ENCODE results near the gene NCK2. TPM values are rescaled to one million over a fixed set of nuclear protein-coding genes. Genes with fewer than 3 reads are reported as not detected.

Gene NCK2
- total and polyA plus RNA-seq, 2 of the 4 experiments (the other 2 are of a cell fraction) = 15.8 to 22.2 TPM

DNA sequence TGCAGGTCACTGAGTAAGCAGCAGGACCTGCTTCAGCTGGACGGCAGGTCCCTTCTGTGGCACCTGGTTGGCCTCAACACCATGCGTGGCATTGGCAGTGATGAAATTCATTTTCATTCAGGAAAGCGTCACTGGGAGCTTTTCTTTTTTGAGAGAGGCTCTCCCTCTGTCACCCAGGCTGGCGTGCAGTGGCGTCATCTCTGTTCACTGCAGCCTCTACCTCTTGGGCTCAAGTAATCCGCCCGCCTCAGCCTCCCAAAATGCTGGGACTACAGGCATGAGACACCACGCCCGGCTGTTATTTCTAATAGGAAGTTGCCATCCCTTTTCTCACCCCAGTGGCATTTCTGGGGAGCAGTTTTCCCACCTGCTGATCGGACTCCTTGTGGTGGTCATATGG, 39.3 kb downstream of the NCK2 start:
- Histone ChIP-seq H3K9ac (ENCODE audit: low read depth, low read length) (no peak overlapping the region), H3K27ac (ENCODE audit: insufficient read depth, low read length) (no peak overlapping the region), H2AK5ac (ENCODE audit: low read depth, low read length) (no peak overlapping the region), H3K36me3 (ENCODE audit: control insufficient read depth, insufficient read depth, low read length) (peaks cover 1% of the 10 kb centered on the region), H2AFZ (replicated peaks; ENCODE audit: low read length, poor library complexity) (no peak overlapping the region), H3K9me3 (ENCODE audit: control insufficient read depth, insufficient read depth, low read length) (no peaks in the 10 kb centered on the region), H3K14ac (replicated peaks; ENCODE audit: low read depth, low read length) (no peak overlapping the region), H3K27me3 (ENCODE audit: control insufficient read depth, insufficient read depth, low read length) (no peaks in the 10 kb centered on the region), H2BK15ac (ENCODE audit: low read depth, low read length) (no peak overlapping the region), H3K79me1 (ENCODE audit: low read depth in 1 of 2, low read length in 2 of 2) (peaks cover 65 to 74% of the 10 kb centered on the region in 2 experiments), H4K5ac (ENCODE audit: low read depth, low read length) (no peak overlapping the region), H2AK9ac (replicated peaks; ENCODE audit: low read depth, low read length, poor library complexity) (no peak overlapping the region), H2BK120ac (ENCODE audit: low read depth, low read length) (no peak overlapping the region), H3K23ac (ENCODE audit: low read depth, low read length) (no peak overlapping the region), H3K4me1 (ENCODE audit: control insufficient read depth, insufficient read depth, low read length) (peaks cover 14% of the 10 kb centered on the region), H4K8ac (ENCODE audit: low read depth in 2 of 2, low read length in 2 of 2) (no peak overlapping the region), H3K18ac (ENCODE audit: low read depth, low read length) (no peak overlapping the region), H3K9me1 (ENCODE audit: insufficient read depth, low read length) (peaks cover 10% of the 10 kb centered on the region; the same call in 1 of the 2 replicates), H4K20me1 (ENCODE audit: insufficient read depth, low read length) (peaks cover 54% of the 10 kb centered on the region), H3K4me2 (ENCODE audit: low read depth, low read length) (no peak overlapping the region), H2BK20ac (ENCODE audit: low read depth, low read length) (no peak overlapping the region), H2BK5ac (ENCODE audit: low read depth, low read length, poor library complexity, severe bottlenecking) (no peak overlapping the region), H3K4ac (ENCODE audit: low read depth, low read length) (no peak overlapping the region), H4K91ac (ENCODE audit: insufficient read depth, low read depth, low read length) (no peak overlapping the region), H3K4me3 (ENCODE audit: insufficient read depth, low read depth, low read length) (no peak overlapping the region), H3K56ac (ENCODE audit: extremely low read depth, insufficient read depth, low read length) (no peak overlapping the region)
- DNase-seq (no peak), ATAC-seq (ENCODE audit: low read depth) (no peak)
- CTCF ChIA-PET = interaction anchor here (0.6 to 0.7 kb wide), 2 partner anchors 15 to 745 kb away, joined by 4 read pairs; no protein-coding TSS in a partner anchor
- intact Hi-C loops (cut with micrococcal nuclease) (no loop called here), in situ Hi-C loops (cut with MboI; ENCODE audit: low sequenced_read_pairs) (loop anchor here (25.0 kb wide), 1 partner anchor 447 kb away; the partner anchor contains the start of genes C2orf49 and TGFBRAP1), dilution Hi-C loops (cut with HindIII; ENCODE audit: low sequenced_read_pairs, unreplicated experiment) (no loop called here)
- WGBS, 2 experiments (ENCODE audit: extremely low coverage in 2 of 2, insufficient read length in 1 of 2) = 100% methylated on average over 1 of the region's 10 CpGs; no CpG with 5 or more reads in 1 of the 2 experiments
- BruUV-seq (replicated peaks) = no TSS peak
- no peak for TF ChIP-seq MXI1 (IDR thresholded peaks at IDR 0.05; ENCODE audit: borderline replicate concordance, low read depth, low read length)
- TF ChIP-seq, protein P1, sequence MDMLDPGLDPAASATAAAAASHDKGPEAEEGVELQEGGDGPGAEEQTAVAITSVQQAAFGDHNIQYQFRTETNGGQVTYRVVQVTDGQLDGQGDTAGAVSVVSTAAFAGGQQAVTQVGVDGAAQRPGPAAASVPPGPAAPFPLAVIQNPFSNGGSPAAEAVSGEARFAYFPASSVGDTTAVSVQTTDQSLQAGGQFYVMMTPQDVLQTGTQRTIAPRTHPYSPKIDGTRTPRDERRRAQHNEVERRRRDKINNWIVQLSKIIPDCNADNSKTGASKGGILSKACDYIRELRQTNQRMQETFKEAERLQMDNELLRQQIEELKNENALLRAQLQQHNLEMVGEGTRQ (IDR thresholded peaks at IDR 0.05; ENCODE audit: low read depth, low read length) = no peak
- no peak for TF ChIP-seq RFX5 (IDR thresholded peaks at IDR 0.05; ENCODE audit: low read depth, low read length)
- TF ChIP-seq SMC3 (IDR thresholded peaks at IDR 0.05; ENCODE audit: low read depth, low read length) = no peak
- TF ChIP-seq CHD1 (IDR thresholded peaks at IDR 0.05; ENCODE audit: low read depth, low read length) = no peak
- TF ChIP-seq, protein P2, sequence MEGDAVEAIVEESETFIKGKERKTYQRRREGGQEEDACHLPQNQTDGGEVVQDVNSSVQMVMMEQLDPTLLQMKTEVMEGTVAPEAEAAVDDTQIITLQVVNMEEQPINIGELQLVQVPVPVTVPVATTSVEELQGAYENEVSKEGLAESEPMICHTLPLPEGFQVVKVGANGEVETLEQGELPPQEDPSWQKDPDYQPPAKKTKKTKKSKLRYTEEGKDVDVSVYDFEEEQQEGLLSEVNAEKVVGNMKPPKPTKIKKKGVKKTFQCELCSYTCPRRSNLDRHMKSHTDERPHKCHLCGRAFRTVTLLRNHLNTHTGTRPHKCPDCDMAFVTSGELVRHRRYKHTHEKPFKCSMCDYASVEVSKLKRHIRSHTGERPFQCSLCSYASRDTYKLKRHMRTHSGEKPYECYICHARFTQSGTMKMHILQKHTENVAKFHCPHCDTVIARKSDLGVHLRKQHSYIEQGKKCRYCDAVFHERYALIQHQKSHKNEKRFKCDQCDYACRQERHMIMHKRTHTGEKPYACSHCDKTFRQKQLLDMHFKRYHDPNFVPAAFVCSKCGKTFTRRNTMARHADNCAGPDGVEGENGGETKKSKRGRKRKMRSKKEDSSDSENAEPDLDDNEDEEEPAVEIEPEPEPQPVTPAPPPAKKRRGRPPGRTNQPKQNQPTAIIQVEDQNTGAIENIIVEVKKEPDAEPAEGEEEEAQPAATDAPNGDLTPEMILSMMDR (conservative IDR thresholded peaks at IDR 0.05; ENCODE audit: low read depth, low read length) = no peak
- no peak for TF ChIP-seq CEBPB (IDR thresholded peaks at IDR 0.05; ENCODE audit: low read depth, low read length)
- no peak for TF ChIP-seq MAFK (IDR thresholded peaks at IDR 0.05; ENCODE audit: low read depth, low read length)
- TF ChIP-seq POLR2A (IDR thresholded peaks at IDR 0.05; ENCODE audit: low read depth, low read length) = no peak
- POLR2A ChIA-PET (ENCODE audit: unreplicated experiment) = no interaction called here

Data from IMR-90 (cell line).